HepG2 (cell line): ENCODE results near the gene GPHN. TPM values are rescaled to one million over a fixed set of nuclear protein-coding genes. Genes with fewer than 3 reads are reported as not detected.
A peak's percentile ranks its signal among the peaks of the same experiment; 100 is the strongest.

Experiments
- CEBPG ChIP-seq: IDR thresholded peaks from 2 replicates; pipeline ENCODE4 v1.6.1; 2016
- ISL2 ChIP-seq: sonication (generic); formaldehyde crosslinking; IDR thresholded peaks from 2 replicates; pipeline ENCODE4 v1.5.0; 2020; ENCODE audit warnings: missing genetic modification reagents
- NCOA2 ChIP-seq: sonication (generic); formaldehyde crosslinking; IDR thresholded peaks from 2 replicates; pipeline ENCODE4 v1.8.0; 2022; ENCODE audit warnings: inconsistent platforms
- NCOR1 ChIP-seq: fragments of 200-600 bp; sonication (generic); IDR thresholded peaks from 2 replicates; pipeline ENCODE4 v1.7.0; 2017; ENCODE audit warnings: antibody characterized with exemption, low read length, borderline replicate concordance
- NR2F6 ChIP-seq, 2 experiments: IDR thresholded peaks; 2 replicates each; pipeline ENCODE4 v1.6.1; 2016; ENCODE audit warnings: antibody characterized with exemption in 1 of 2, mild to moderate bottlenecking in 1 of 2
- RARA ChIP-seq: IDR thresholded peaks from 2 replicates; pipeline ENCODE4 v1.6.1; 2016; ENCODE audit warnings: missing genetic modification reagents, missing compliant biosample characterization
- RXRB ChIP-seq: IDR thresholded peaks from 2 replicates; pipeline ENCODE4 v1.6.1; 2016; ENCODE audit warnings: borderline replicate concordance, missing genetic modification reagents, missing compliant biosample characterization
- SOX5 ChIP-seq: IDR thresholded peaks from 2 replicates; pipeline ENCODE4 v1.6.1; 2016; ENCODE audit warnings: borderline replicate concordance
- SOX6 ChIP-seq, 2 experiments: fragments of 450-650 bp in 1 of 2; sonication (generic) in 1 of 2; formaldehyde crosslinking in 1 of 2; IDR thresholded peaks; 2 replicates each; pipeline versions ENCODE4 v1.4.0 to v1.6.1; 2017 to 2020; ENCODE audit warnings: antibody characterized with exemption in 1 of 2, mild to moderate bottlenecking in 1 of 2, missing genetic modification reagents in 1 of 2
- TBX3 ChIP-seq: fragments of 450-650 bp; IDR thresholded peaks from 2 replicates; pipeline ENCODE4 v1.6.1; 2017; ENCODE audit warnings: antibody characterized with exemption, mild to moderate bottlenecking, inconsistent platforms, borderline replicate concordance
- TEAD3 ChIP-seq: optimal IDR thresholded peaks from 2 replicates; pipeline ENCODE3; 2016; ENCODE audit warnings: borderline replicate concordance
- ZNF30 ChIP-seq: sonication (generic); formaldehyde crosslinking; IDR thresholded peaks from 2 replicates; pipeline ENCODE4 v1.5.0; 2020; ENCODE audit warnings: mild to moderate bottlenecking, missing genetic modification reagents
- ZNF674 ChIP-seq: sonication (generic); formaldehyde crosslinking; IDR thresholded peaks from 2 replicates; pipeline ENCODE4 v1.5.0; 2020; ENCODE audit warnings: low read depth, mild to moderate bottlenecking, missing genetic modification reagents
- ZNF878 ChIP-seq: sonication (generic); formaldehyde crosslinking; IDR thresholded peaks from 2 replicates; pipeline ENCODE4 v1.8.1; 2023; ENCODE audit warnings: mild to moderate bottlenecking, missing genetic modification reagents, moderate library complexity
- polyA plus RNA-seq, 8 experiments: library from polyadenylated mRNA; depleted of rRNA in 3 of 8; stranded (reverse) in 7 of 8; unstranded in 1 of 8; fragments of >200 nt; fragmentation: Illumina TruSeq in 4 of 8; extraction: Trizol in 4 of 8; gene quantifications; 2 replicates each; pipeline versions ENCODE4 v1.2.1 to v1.2.3, GENCODE V29; 2011 to 2016; ENCODE audit warnings: low read depth in 4 of 8, missing spikeins in 1 of 8, mixed read lengths in 1 of 8; ENCODE audit not compliant: insufficient read depth in 1 of 8
- total RNA-seq, 5 experiments: library from RNA; depleted of rRNA; stranded (reverse); fragments of >200 nt; fragmentation: Illumina TruSeq; extraction: Trizol; gene quantifications; 2 replicates each; pipeline ENCODE4 v1.2.3, GENCODE V29; 2016; ENCODE audit warnings: low read depth in 1 of 5
- TF ChIP-seq, protein P1 (sequence below): sonication (generic); formaldehyde crosslinking; IDR thresholded peaks from 2 replicates; pipeline ENCODE4 v1.8.0; 2022; ENCODE audit warnings: low read depth, missing genetic modification reagents
- TF ChIP-seq, protein P2 (sequence below): sonication (generic); formaldehyde crosslinking; IDR thresholded peaks from 2 replicates; pipeline ENCODE4 v1.5.0; 2020; ENCODE audit warnings: mild to moderate bottlenecking, missing genetic modification reagents
- TF ChIP-seq, protein P3 (sequence below): sonication (generic); formaldehyde crosslinking; IDR thresholded peaks from 2 replicates; pipeline ENCODE4 v1.4.0; 2020; ENCODE audit warnings: missing genetic modification reagents, mild to moderate bottlenecking, borderline replicate concordance
- TF ChIP-seq, protein P4 (sequence below), 2 experiments: sonication (generic) in 1 of 2; formaldehyde crosslinking in 1 of 2; IDR thresholded peaks; 2 replicates each; pipeline versions ENCODE4 v1.6.1 to v1.9.0; 2014 to 2022; ENCODE audit warnings: antibody characterized with exemption in 1 of 2, borderline replicate concordance in 1 of 2, inconsistent platforms in 1 of 2, low read depth in 1 of 2, missing genetic modification reagents in 1 of 2

The GPHN gene
- total and polyA plus RNA-seq, 2 of the 13 experiments (the other 11 are each of a cell fraction or from before 2014, with no cell fraction given), result 12.7 to 19.2 TPM

- TF ChIP-seq ISL2 (CRISPR knock-in tag), result 0 out of 2 replicates have a peak, but pooled peaks have one; percentile 37
- TF ChIP-seq, protein P1, sequence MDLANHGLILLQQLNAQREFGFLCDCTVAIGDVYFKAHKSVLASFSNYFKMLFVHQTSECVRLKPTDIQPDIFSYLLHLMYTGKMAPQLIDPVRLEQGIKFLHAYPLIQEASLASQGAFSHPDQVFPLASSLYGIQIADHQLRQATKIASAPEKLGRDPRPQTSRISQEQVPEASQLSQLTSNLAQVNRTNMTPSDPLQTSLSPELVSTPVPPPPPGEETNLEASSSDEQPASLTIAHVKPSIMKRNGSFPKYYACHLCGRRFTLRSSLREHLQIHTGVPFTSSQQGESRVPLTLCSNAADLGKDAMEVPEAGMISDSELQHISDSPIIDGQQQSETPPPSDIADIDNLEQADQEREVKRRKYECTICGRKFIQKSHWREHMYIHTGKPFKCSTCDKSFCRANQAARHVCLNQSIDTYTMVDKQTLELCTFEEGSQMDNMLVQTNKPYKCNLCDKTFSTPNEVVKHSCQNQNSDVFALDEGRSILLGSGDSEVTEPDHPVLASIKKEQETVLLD (CRISPR knock-in tag), result no peak
- TF ChIP-seq, protein P2, sequence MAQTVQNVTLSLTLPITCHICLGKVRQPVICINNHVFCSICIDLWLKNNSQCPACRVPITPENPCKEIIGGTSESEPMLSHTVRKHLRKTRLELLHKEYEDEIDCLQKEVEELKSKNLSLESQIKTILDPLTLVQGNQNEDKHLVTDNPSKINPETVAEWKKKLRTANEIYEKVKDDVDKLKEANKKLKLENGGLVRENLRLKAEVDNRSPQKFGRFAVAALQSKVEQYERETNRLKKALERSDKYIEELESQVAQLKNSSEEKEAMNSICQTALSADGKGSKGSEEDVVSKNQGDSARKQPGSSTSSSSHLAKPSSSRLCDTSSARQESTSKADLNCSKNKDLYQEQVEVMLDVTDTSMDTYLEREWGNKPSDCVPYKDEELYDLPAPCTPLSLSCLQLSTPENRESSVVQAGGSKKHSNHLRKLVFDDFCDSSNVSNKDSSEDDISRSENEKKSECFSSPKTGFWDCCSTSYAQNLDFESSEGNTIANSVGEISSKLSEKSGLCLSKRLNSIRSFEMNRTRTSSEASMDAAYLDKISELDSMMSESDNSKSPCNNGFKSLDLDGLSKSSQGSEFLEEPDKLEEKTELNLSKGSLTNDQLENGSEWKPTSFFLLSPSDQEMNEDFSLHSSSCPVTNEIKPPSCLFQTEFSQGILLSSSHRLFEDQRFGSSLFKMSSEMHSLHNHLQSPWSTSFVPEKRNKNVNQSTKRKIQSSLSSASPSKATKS (CRISPR knock-in tag), result no peak
- TF ChIP-seq ZNF674 (CRISPR knock-in tag), result no peak
- peak; percentile 75 for TF ChIP-seq RARA (CRISPR knock-in tag)
- peak; percentile 65; the same call in 1 of the 2 replicates for TF ChIP-seq NCOA2 (CRISPR knock-in tag)
- peak; percentile 83 for TF ChIP-seq SOX5 (CRISPR knock-in tag)
- peak; percentile 17; the same call in 1 of the 2 replicates for TF ChIP-seq NR2F6 (IDR thresholded peaks at IDR 0.05)
- no peak for TF ChIP-seq NR2F6 (CRISPR knock-in tag; IDR thresholded peaks at IDR 0.05)
- TF ChIP-seq NCOR1, result peak; percentile 53; the same call in 1 of the 2 replicates
- peak; percentile 93 for TF ChIP-seq TEAD3
- 0 out of 2 replicates have a peak, but pooled peaks have one; percentile 29 for TF ChIP-seq CEBPG (CRISPR knock-in tag)
- TF ChIP-seq TBX3, result peak; percentile 70; the same call in 1 of the 2 replicates
- peak; percentile 39; the same call in 1 of the 2 replicates for TF ChIP-seq RXRB (CRISPR knock-in tag)
- TF ChIP-seq, protein P3, sequence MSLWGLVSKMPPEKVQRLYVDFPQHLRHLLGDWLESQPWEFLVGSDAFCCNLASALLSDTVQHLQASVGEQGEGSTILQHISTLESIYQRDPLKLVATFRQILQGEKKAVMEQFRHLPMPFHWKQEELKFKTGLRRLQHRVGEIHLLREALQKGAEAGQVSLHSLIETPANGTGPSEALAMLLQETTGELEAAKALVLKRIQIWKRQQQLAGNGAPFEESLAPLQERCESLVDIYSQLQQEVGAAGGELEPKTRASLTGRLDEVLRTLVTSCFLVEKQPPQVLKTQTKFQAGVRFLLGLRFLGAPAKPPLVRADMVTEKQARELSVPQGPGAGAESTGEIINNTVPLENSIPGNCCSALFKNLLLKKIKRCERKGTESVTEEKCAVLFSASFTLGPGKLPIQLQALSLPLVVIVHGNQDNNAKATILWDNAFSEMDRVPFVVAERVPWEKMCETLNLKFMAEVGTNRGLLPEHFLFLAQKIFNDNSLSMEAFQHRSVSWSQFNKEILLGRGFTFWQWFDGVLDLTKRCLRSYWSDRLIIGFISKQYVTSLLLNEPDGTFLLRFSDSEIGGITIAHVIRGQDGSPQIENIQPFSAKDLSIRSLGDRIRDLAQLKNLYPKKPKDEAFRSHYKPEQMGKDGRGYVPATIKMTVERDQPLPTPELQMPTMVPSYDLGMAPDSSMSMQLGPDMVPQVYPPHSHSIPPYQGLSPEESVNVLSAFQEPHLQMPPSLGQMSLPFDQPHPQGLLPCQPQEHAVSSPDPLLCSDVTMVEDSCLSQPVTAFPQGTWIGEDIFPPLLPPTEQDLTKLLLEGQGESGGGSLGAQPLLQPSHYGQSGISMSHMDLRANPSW (CRISPR knock-in tag), result no peak
- no peak for TF ChIP-seq ZNF30 (CRISPR knock-in tag)
- TF ChIP-seq ZNF878 (CRISPR knock-in tag), result no peak
- TF ChIP-seq, protein P4, sequence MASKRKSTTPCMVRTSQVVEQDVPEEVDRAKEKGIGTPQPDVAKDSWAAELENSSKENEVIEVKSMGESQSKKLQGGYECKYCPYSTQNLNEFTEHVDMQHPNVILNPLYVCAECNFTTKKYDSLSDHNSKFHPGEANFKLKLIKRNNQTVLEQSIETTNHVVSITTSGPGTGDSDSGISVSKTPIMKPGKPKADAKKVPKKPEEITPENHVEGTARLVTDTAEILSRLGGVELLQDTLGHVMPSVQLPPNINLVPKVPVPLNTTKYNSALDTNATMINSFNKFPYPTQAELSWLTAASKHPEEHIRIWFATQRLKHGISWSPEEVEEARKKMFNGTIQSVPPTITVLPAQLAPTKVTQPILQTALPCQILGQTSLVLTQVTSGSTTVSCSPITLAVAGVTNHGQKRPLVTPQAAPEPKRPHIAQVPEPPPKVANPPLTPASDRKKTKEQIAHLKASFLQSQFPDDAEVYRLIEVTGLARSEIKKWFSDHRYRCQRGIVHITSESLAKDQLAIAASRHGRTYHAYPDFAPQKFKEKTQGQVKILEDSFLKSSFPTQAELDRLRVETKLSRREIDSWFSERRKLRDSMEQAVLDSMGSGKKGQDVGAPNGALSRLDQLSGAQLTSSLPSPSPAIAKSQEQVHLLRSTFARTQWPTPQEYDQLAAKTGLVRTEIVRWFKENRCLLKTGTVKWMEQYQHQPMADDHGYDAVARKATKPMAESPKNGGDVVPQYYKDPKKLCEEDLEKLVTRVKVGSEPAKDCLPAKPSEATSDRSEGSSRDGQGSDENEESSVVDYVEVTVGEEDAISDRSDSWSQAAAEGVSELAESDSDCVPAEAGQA (IDR thresholded peaks at IDR 0.05; ENCODE audit: low read depth), result no peak
- TF ChIP-seq, protein P4 (CRISPR knock-in tag; IDR thresholded peaks at IDR 0.05; ENCODE audit: borderline replicate concordance), result no peak
- TF ChIP-seq SOX6 (IDR thresholded peaks at IDR 0.05), result no peak
- peak; percentile 83 for TF ChIP-seq SOX6 (CRISPR knock-in tag; IDR thresholded peaks at IDR 0.05)
Measured at GRCh38 chr14:66918527-66918926, 410.6 kb downstream of the GPHN start (continued).
